ENCODE results near the gene OCLN.
"Not testable (repeated sequence)": the region's sequence is repeated elsewhere in the genome, so short reads cannot be mapped to it uniquely, and the experiment has no call there.

Gene OCLN

GRCh38 chr5:69491838-69492390 lies 676 bp upstream of the OCLN start:
- DNase-seq: peak; percentile 35

GRCh38 chr5:69492923-69493395 lies 369 bp downstream of the OCLN start:
- peak; percentile 44 for DNase-seq

- peak; percentile 33 for DNase-seq
Observed at GRCh38 chr5:69493396-69494133, 975 bp downstream of the OCLN start.

GRCh38 chr5:69494452-69494851 lies 1.9 kb downstream of the OCLN start:
- no peak for DNase-seq

GRCh38 chr5:69497006-69497520 lies 4.5 kb downstream of the OCLN start:
- no peak for DNase-seq

GRCh38 chr5:69498384-69498783 lies 5.8 kb downstream of the OCLN start:
- DNase-seq: no peak

GRCh38 chr5:69502367-69502766 lies 9.8 kb downstream of the OCLN start:
- no peak for DNase-seq

- DNase-seq: no peak
Observed at GRCh38 chr5:69502767-69503488, 10.3 kb downstream of the OCLN start.

- DNase-seq: no peak
Observed at GRCh38 chr5:69504036-69504435, 11.4 kb downstream of the OCLN start.

- DNase-seq: no peak
Observed at GRCh38 chr5:69505306-69505705, 12.7 kb downstream of the OCLN start.

- no peak for DNase-seq
Observed at GRCh38 chr5:69509212-69509611, 16.6 kb downstream of the OCLN start.

- DNase-seq: no peak
Observed at GRCh38 chr5:69510694-69511093, 18.1 kb downstream of the OCLN start.

- no peak for DNase-seq
Observed at GRCh38 chr5:69512740-69513260, 20.2 kb downstream of the OCLN start.

GRCh38 chr5:69515570-69515969 lies 23.0 kb downstream of the OCLN start:
- not testable (repeated sequence) for DNase-seq

GRCh38 chr5:69516769-69517168 lies 24.2 kb downstream of the OCLN start:
- no peak for DNase-seq

GRCh38 chr5:69517763-69518212 lies 25.2 kb downstream of the OCLN start:
- DNase-seq: peak; percentile 56

- DNase-seq: no peak
Observed at GRCh38 chr5:69519285-69519684, 26.7 kb downstream of the OCLN start.

- DNase-seq: no peak
Observed at GRCh38 chr5:69522035-69522434, 29.4 kb downstream of the OCLN start.

GRCh38 chr5:69525490-69525889 lies 32.9 kb downstream of the OCLN start:
- no peak for DNase-seq

GRCh38 chr5:69526660-69527059 lies 34.1 kb downstream of the OCLN start:
- DNase-seq: no peak

GRCh38 chr5:69527128-69527770 lies 34.7 kb downstream of the OCLN start:
- DNase-seq: no peak

- DNase-seq: no peak
Observed at GRCh38 chr5:69528035-69528434, 35.4 kb downstream of the OCLN start.

GRCh38 chr5:69528609-69529008 lies 36.0 kb downstream of the OCLN start:
- DNase-seq: no peak

Data from NCI-H1105 treated with DMSO at 0.1 percent for 48 hours (cell line).